ENCODE measurements around the gene BANP.
"Not testable (repeated sequence)": the region's sequence is repeated elsewhere in the genome, so short reads cannot be mapped to it uniquely, and the experiment has no call there.

BANP gene

GRCh38 chr16:87970186-87970585, 19.0 kb downstream of the BANP start:
- no peak for DNase-seq

GRCh38 chr16:87971933-87972332, 20.7 kb downstream of the BANP start:
- no peak for DNase-seq

- no peak for DNase-seq
These were observed 22.5 kb downstream of the BANP start for GRCh38 chr16:87973717-87974116.

- no peak for DNase-seq
These were observed 22.9 kb downstream of the BANP start for GRCh38 chr16:87974178-87974577.

DNA sequence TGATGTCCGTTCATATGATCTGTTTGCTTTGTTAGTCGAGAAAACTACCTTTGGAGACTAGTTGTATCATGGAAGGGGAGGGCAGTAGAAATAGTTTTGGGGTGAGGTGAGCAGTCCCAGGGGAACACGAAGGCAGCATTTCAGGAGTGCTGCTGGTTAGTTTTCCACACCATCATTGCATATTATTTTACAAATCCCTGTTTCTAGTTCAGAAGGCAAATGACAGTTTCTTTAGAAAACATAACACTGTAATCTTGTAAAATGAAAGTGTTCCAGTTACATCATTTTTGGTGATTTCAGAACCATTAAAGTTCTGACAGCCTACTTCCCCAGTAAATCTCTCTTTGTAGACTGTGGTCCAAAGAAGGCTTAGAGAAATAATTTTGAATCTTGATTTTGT, 25.4 kb downstream of the BANP start:
- DNase-seq: no peak

GRCh38 chr16:87978127-87978526, 26.9 kb downstream of the BANP start:
- DNase-seq: no peak

DNA sequence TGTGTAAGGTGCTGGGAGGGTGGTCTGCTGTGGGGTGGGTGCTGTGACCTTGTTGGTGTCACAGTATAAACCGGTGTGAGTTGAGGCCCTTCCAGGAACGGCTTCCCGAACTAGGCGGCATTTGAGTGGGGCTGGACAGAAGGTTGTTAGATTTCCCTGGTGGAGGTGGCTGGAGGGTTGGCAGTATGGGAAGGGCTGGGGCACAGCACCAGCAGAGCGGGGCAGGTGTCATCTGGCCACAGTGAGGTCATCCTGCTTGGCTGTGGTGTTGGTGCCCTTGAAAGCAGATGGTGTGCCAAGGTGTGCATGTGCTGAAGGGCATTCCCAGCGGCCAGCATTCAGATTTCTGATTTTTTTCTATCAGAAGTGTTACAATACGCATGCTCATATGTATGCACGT, 28.1 kb downstream of the BANP start:
- no peak for DNase-seq

DNA sequence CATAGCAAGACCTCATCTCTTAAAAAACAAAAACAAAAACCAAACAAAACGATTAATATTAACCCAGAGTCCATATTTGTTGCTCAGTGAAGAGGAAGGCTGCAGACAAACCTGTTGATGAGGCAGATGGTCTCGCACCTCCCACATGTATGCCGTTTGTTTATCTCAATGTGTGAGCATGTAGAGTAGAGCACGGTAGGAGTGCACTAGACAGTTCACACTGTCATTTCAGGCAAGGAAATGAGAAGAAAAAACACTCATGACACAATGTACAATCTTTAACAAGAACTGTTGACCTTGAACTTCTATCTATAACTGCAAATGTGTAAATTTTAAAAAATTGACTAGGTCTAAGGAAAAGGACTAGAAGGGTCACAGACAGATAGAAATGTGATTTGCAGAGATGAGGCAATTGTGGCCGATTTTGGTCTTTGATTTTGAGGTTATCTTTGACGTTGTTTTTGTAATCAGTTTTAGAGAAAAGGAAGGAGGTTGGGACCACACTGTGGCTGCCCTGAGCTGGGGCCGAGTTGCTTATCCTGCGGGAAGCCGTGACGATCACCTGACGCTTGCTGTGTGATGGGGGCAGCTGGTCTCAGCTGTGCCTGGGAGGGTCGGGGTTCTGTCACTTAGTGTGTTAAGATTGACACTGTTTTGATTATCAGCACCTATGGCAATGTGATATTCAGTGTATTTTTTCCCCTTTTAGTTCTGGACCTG, 28.8 kb downstream of the BANP start:
- DNase-seq: not testable (repeated sequence)

- DNase-seq: not testable (repeated sequence)
These were observed 30.1 kb downstream of the BANP start for GRCh38 chr16:87981376-87981775.

GRCh38 chr16:87982581-87983041, 31.4 kb downstream of the BANP start:
- no peak for DNase-seq

DNA sequence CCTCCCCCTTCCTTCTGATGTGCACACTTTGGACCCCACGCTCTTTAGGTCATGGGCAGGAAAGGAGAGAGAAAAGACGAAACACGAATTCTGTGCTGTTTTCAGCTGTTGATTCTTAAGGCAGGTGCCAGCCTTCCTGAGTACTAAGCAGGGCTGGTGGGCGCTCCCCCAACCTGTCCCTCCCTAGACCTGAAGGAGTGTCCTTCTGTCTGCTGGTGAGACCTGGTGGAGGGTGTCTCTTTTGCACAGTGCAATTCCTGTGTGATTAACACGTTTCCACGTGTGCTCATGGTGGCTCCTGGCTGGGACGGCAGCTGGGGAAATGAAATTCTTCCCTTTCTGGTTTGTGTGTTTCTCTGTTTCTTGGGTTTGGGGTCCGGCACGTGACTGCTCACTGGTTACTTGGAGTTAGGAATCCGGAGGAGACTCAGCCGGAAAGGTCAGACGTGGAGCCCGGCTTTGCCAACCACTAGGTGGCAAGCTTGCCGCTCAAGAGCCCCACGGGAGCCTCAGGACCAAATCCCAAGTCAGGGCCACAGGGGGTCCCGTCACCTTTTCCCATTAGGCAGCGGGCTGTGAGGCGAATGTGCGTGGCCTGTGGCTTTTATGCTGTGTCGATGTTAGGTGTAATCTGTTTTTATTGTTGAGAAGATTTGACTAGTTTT, 32.0 kb downstream of the BANP start:
- not testable (repeated sequence) for DNase-seq

- DNase-seq: not testable (repeated sequence)
These were observed 32.5 kb downstream of the BANP start for GRCh38 chr16:87983737-87984097.

GRCh38 chr16:87984180-87984579, 32.9 kb downstream of the BANP start:
- DNase-seq: not testable (repeated sequence)

DNA sequence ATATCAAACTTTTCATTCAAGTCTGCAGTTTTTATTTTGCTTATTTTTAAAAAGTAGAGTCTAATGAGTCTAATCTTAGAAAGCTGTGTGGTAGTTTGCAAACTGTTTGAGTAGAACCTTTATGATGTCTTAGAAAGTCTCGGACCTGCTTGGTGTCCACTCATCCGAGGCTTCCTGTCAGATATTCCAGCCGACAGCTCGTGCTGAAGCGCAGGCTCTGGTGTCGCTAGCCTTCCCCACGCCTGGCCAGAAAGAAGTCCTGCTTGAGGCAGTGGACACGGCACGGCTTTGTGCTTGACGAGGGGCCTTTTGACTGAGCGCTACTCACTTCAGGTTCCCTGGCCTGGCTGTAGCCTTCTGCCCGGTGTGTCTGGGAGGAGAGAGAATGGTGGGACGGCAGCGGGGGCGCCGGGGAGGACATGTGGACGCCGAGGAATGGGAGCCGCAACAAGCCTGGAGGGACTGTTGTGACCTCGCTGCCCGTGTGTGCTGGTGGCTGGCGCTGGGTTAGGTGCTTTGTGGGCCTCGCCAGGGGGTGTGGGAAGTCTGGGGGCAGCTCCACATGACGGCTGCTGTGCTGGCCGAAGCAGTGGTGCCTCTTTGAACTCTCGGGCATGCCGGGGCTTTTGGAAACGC, 33.5 kb downstream of the BANP start:
- DNase-seq: no peak

- not testable (repeated sequence) for DNase-seq
These were observed 34.3 kb downstream of the BANP start for GRCh38 chr16:87985493-87985892.

DNA sequence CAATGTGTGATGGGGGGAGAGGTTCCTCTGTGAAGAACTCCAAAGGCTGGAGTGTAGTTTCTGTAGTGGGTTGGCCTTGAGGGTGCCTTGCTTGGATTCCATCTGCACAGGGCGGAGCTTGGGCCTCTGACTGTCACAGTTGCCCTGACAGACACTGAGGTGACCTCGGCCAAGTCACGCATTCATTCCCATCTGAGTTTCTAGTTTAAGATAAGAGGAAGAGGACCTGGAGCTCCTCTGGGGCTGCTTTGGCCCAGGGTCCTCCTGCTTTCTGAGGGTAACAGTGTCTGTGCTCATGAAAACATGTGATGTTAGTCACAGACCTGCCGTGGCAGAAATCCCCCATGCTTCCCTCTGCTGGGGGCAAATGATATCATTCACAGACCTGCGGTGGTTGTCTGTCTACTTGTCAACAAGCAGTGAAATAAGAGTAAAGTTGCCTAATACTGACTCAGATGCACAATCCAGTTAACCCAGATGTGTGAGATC, 35.2 kb downstream of the BANP start:
- not testable (repeated sequence) for DNase-seq

GRCh38 chr16:87988596-87988995, 37.4 kb downstream of the BANP start:
- DNase-seq: not testable (repeated sequence)

DNA sequence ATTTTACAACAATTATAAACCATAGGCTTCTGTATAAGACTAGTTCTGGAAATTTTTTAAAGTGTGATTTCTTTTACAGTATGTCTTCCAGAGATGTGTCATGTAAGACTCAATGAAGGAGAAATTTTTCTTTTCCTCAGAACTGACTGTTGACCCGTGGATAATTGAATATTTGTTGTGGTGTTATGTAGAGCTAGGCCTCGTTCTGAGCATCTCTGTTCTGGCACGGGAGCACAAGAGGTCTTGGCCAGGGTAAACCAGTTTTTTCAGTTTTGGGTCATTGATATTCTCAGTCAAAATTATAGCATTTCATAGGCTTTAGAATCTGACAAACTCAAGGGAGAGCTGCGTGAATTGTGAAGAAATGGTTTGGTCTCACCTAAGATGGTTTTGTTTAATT, 39.0 kb downstream of the BANP start:
- DNase-seq: not testable (repeated sequence)

DNA sequence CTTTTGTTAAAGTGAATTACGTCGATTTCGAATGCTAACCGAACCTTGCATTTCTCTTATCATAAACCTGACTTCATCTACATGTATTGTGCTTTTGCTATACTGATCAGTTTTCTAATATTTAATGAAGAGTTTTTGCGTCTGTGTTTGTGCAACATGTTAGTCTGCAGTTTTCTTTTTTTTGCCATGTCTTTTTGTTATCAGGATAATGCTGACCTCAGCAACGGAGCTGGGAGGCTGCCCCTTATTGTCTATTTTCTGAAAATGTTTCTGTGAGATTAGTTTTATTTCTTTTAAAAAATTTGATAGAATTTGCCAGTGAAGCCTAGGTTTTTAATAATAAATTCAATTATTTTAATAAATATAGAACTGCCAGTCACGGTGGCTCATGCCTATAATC, 40.9 kb downstream of the BANP start:
- not testable (repeated sequence) for DNase-seq

DNA sequence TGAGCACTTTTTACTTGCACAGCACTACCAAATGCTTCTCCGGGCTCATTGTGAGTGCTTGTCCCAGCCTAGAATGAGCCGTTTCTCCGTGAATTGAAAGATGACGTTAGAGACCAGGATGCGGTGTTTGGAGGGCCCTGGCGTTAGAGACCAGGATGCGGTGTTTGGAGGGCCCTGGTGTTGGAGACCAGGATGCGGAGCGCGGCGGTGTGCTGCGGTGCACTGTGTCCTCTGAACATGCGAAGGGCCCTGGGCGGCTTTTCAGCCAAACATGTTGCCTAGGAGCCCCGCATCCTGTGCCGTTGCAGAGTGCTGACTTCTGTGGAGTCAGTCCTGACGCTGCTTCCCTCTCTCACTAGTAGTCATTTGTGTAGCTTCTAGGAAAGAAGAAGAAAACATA, 42.7 kb downstream of the BANP start:
- DNase-seq: no peak

- DNase-seq: no peak
These were observed 44.4 kb downstream of the BANP start for GRCh38 chr16:87995644-87996043.

DNA sequence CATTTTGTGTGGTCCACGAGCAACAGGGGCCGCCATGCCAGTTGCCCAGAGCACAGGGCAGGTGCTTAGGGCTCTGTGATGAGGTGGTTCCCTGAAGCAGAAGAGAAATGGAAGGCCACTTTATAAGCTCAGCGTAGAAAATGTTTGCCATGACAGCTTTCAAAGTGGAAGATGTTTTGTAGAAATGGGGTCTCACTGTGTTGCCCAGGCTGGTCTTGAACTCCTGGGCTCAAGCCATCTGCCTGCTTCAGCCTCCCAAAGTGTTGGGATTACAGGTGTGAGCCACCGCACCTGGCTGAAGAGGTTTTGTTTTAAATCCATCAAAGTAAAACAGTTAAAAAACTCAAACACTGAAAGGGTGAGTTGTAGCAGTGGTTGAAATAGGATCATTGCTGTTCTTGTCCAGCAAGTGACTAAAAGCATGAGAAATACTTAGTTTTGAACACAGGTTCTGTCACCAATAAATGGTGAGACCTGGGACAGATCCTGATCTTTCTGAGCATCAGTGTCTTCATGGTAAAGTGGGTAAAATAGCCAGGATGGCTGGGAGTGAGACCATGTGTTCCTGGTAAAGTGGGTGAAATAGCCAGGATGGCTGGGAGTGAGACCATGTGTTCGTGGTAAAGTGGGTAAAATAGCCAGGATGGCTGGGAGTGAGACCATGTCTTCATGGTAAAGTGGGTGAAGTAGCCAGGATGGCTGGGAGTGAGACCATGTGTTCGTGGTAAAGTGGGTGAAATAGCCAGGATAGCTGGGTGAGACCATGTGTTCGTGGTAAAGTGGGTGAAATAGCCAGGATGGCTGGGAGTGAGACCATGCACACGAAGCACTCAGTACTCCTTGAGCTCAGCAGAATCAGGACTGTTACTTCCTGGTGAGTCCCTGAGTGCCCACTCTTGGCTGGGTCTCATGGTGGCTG, 46.0 kb downstream of the BANP start:
- no peak for DNase-seq

Measured in activated CD4-positive, alpha-beta T cell treated with anti-CD3 and anti-CD28 coated beads for 1 hour (primary cell).